NCI-H748 (cell line): ENCODE measurements around the gene ZDHHC18.
"Not testable (repeated sequence)": the region's sequence is repeated elsewhere in the genome, so short reads cannot be mapped to it uniquely, and the experiment has no call there.

Source experiments
- DNase-seq: peaks from one replicate; lab custom pipeline; 2025; ENCODE audit not compliant: unreplicated experiment; lab: John Stamatoyannopoulos, UW

Gene ZDHHC18

GRCh38 chr1:26791148-26791547 lies 35.3 kb upstream of the ZDHHC18 start:
- no peak for DNase-seq

DNA sequence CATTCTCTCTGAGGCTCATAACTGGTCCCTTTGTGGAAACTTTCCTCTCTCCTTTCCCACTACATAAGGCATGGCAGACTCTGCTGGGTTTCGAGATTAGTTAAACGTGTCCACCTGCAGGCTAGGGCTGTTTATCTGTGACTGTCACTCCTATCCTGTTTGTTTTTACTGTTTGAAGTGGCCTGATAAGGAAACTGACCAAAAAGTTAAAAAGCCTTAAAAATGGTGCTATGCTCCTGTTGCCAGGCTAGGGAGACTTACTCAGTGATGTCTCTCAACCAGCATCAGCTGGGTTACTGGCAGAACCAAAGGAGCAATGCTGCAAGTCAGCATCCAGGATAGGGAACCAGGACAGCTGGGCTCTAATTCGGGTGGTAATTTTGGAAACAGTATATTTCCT lies 34.9 kb upstream of the ZDHHC18 start:
- no peak for DNase-seq

DNA sequence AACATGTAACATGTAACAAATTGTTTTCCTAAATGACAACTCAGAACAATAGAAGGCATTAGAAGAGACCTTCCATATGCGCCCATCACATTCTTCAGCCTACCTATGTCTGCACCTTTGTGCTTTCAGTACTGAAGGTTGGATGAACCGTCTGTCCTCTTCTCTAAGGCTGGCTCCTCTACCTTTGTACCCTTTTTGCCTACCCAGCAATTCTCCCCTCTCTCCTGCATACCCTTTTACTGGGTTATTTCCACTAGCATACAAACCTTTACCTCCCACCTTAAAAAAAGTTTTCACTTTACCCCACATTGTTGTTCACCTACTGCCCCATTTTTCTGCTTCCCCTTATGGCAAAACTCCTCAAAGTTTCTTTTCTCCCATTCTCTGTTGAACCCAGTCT lies 33.6 kb upstream of the ZDHHC18 start:
- no peak for DNase-seq

DNA sequence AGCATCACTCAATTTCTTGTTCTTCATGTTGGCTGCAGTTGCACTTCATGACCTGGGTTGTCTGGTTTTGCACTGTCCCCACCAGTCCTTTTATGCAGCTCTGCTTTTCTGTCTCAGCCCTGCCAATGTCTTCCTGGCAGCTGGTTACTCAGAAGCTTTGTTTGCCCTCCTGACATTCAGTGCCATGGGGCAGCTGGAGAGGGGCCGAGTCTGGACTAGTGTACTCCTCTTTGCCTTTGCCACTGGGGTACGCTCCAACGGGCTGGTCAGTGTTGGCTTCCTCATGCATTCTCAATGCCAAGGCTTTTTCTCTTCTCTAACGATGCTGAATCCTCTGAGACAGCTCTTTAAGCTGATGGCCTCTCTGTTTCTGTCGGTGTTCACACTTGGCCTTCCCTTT lies 32.1 kb upstream of the ZDHHC18 start:
- no peak for DNase-seq

DNA sequence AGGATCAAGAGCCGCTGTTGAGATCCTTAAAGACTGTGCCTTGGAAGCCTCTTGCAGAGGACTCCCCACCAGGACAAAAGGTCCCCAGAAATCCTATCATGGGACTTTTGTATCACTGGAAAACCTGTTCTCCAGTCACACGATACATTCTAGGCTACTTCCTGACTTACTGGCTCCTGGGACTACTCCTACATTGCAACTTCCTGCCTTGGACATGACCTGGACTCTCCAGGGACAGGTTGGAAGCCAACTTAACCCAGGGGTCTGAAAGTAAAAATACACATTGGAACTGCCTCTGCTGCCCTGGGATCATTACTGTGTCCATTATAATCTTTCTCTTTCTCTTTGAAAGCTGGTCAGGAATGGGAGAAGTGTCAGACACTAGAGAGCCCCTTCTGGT lies 28.9 kb upstream of the ZDHHC18 start:
- DNase-seq: no peak

- no peak for DNase-seq
These were observed 26.9 kb upstream of the ZDHHC18 start for GRCh38 chr1:26799479-26800142.

- not testable (repeated sequence) for DNase-seq
These were observed 22.6 kb upstream of the ZDHHC18 start for GRCh38 chr1:26803932-26804331.

DNA sequence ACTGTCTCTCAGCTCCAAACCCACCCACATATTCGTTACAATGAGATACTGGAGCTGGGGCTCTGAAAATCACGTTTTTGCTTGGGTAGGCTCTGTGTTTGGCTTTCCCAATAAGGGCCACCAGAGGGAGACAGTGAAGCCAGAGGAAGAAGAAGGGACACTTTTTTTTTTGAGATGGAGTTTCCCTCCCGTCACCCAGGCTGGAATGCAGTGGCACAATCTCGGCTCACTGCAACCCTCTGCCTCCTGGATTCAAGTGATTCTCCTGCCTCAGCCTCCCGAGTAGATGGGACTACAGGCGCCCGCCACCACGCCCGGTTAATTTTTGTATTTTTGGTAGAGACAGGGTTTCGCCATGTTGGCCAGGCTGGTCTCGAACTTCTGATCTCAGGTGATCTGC lies 16.4 kb upstream of the ZDHHC18 start:
- DNase-seq: peak; percentile 52

GRCh38 chr1:26811057-26811456 lies 15.4 kb upstream of the ZDHHC18 start:
- DNase-seq: no peak

GRCh38 chr1:26811708-26812107 lies 14.8 kb upstream of the ZDHHC18 start:
- no peak for DNase-seq

DNA sequence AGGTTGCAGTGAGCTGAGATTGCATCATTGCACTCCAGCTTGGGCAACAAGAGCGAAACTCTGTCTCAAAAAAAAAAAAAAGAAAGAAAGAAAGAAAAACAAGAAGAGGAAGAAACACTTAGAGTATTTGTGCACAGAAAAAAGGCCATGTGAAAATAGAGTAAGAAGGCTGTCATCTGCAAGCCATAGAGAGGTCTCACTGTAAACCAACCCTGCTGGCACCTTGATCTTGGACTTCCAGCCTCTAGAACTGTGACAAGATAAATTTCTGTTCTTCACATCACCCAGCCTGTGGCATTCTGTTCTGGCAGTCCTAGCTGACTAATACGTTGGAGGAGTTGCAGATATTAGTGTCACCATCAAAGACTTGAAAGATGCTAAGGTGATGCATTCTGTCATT lies 12.1 kb upstream of the ZDHHC18 start:
- no peak for DNase-seq

DNA sequence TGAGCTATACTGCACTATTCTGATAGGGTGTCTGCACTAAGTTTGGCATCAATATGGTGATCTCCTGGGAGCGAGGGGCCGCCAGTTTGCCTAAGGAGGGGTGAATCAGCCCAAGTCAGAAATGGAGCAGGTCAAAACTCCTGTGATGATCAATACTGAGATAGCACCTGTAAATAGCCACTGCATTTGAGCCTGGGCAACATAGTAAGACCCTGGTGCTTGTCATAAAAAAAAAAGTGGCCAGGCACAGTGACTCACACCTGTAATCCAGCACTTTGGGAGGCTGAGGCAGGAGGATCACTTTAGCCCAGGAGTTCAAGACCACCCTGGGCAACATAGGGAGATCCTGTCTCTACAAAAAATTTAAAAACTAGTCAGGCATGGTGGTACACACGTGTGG lies 11.6 kb upstream of the ZDHHC18 start:
- no peak for DNase-seq

- no peak for DNase-seq
These were observed 5.7 kb upstream of the ZDHHC18 start for GRCh38 chr1:26820784-26821269.

DNA sequence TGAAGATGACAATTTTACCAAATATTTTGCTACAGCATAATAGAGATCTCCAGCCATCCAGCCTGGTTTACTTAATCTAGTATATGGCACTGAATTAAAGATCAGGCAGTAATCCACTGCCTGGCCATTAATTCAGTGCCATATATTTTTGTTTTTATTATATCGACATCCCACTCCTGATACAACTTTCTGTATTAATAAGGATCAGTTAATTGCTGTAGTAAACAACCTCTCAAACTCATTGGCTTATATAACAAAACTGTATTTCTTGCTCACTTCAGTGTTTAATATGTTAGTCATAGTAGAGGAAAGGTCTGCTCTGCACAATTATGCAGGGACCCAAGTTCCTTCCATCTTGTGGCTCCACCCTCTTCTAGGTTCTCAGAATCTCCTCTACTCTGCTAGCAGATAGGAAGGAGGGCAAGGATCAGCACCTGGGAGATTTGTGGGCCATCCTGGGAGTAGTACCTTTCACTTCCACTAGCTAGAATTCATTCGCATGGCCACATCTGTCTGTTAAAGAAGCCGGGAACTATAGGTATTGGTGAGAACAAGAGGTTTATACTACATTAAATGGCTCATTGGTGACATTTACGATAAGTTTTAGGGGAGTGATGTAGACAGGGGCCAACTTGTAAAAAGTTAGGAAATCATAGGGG lies 3.6 kb upstream of the ZDHHC18 start:
- DNase-seq: no peak

GRCh38 chr1:26824731-26825130 lies 1.8 kb upstream of the ZDHHC18 start:
- DNase-seq: no peak

DNA sequence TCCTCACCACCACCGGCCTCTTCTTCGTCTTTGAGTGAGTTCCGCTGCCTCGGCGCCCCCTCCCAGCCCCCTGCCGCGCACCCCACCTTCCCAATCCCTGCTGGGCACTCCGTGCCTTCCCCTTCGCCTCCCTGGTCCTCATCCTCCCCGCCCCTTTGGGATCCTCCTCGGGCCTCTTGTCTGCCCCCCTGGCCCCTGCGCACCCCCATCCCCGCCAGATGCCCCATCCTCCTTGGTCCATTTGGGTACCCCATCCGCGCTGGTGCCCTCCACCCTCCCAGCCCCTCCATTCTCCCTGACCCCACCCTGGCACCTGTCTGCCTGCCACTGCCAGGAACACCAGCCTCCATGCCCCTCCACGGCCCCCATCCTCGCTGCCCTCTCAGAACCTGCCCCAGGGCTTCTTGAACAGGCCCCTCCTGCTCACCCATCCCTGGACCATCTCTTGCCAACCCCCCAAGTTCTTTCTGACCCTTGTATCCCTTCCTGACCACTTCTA lies 667 bp downstream of the ZDHHC18 start:
- no peak for DNase-seq

DNA sequence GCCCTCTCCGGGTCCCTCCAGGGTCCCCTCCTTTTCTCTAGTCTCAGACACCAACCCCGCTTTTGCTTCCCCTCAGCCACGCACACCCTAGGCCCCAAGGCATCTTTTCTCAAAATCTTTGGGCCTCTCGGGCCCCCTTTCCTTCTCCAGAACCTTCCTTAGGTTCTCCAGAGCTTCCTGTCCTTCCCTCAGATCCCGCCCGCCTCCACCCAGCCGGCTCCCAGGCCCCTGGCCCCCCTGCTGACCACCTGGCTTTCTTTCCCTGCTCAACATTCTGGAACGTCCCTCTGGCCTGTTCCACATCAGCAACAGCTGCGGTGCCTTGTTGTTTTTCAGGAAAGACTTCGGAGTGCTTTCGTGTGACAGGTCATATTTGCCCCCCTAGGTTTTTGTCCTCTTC lies 1.2 kb downstream of the ZDHHC18 start:
- no peak for DNase-seq

DNA sequence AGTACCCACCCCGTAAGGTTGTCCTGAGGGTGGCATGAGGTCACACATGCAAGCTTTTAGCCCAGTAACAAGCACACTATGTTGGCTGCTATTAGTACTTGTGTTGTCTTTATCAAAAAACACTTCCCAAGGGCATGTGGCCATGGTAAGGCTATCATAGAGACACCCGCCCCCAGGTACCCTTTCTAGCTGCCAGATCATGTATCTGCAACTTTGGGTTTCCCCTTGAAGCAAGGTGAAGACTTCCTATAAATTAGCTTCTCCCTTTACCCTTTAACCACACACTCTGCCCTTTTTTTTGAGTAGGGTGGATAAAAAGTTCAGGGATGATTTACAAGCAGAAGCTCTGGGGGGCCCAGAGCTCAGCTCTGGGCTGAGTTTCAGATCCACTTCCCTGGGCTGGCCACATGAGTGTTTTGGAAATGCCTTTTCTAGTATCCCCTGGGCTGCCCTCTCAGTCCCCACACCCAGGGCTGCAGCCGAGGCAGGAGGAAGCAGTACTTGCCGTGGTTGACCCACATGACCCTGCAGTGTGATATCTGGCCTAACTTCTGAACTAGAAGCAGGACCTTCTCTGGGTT lies 2.0 kb downstream of the ZDHHC18 start:
- no peak for DNase-seq

- no peak for DNase-seq
These were observed 2.9 kb downstream of the ZDHHC18 start for GRCh38 chr1:26829184-26829911.

DNA sequence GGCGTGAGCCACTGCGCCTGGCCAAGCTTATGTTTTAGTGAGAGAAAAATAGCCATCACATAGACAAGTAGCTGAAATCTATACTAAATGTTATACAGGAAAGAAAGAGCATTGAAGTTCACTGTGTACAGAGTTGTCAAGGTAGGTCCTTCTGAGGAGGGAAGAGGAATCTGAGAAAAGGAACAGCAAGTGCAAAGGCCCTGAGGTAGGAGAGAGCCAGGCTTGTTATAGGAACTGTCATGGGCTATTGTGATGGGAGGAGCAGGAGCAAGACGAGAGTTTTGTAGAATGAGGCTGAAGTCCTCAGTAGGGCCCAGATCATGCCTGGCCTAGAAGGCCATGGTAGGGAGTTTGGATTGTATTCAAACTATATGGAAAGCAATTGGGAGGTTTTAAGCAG lies 4.6 kb downstream of the ZDHHC18 start:
- DNase-seq: no peak

DNA sequence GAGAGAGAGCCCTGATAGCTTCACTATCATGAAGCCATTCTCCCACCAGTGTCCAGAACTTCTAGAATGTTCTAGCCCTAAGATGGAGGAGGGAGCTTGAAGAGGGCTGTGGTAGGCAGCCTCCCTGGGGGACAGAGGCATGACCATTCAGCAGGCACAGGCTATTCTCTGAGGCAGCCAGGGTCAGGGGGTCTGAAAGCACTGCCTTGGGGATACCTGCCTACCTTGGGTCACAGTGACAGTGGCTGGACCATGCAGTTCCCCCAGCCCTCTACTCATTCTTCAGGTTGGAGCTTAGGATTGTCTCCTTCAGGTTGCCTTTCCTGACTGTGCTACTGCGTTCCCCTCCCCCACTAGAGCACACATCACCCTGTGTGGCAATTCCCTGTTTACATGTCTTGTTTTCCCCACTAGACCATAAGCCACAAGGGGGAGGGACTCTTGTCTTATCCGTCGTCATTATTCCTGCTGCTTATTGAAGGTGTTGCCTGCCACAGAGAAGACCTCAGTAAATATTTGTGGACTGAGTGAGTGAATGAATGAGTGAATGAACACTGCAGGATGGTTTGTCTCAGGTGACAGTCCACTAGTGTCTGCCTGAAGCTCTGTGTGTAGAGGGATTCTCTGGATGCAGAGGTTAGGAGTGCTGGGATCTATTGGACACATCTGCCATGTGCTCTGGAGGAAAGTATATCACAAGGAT lies 5.2 kb downstream of the ZDHHC18 start:
- DNase-seq: no peak
